Ishikawa (cell line): ENCODE results near the gene VTN.

ENCODE experiments used
- CEBPB ChIP-seq: IDR thresholded peaks from 2 replicates; pipeline ENCODE4 v1.6.1; 2012
- EP300 ChIP-seq: IDR thresholded peaks from 2 replicates; pipeline ENCODE4 v1.6.1; 2012; ENCODE audit warnings: borderline replicate concordance
- FOXM1 ChIP-seq: IDR thresholded peaks from 2 replicates; pipeline ENCODE4 v1.6.1; 2012; ENCODE audit warnings: low read depth, borderline replicate concordance
- NFIC ChIP-seq: IDR thresholded peaks from 2 replicates; pipeline ENCODE4 v1.6.1; 2012
- RAD21 ChIP-seq: IDR thresholded peaks from 2 replicates; pipeline ENCODE4 v1.6.1; 2012; ENCODE audit warnings: low read depth
- TAF1 ChIP-seq: IDR thresholded peaks from 2 replicates; pipeline ENCODE4 v1.6.1; 2012; ENCODE audit warnings: low read depth, mild to moderate bottlenecking
- TCF12 ChIP-seq: IDR thresholded peaks from 2 replicates; pipeline ENCODE4 v1.6.1; 2012; ENCODE audit warnings: low read depth
- TEAD4 ChIP-seq: IDR thresholded peaks from 2 replicates; pipeline ENCODE4 v1.6.1; 2012
- USF1 ChIP-seq: IDR thresholded peaks from 2 replicates; pipeline ENCODE4 v1.6.1; 2012
- YY1 ChIP-seq: IDR thresholded peaks from 2 replicates; pipeline ENCODE4 v1.6.1; 2012; ENCODE audit warnings: low read depth
- ZBTB7A ChIP-seq: IDR thresholded peaks from 2 replicates; pipeline ENCODE4 v1.6.1; 2012; ENCODE audit warnings: low read depth
- TF ChIP-seq, protein P1 (sequence below): IDR thresholded peaks from 2 replicates; pipeline ENCODE4 v1.6.1; 2012; ENCODE audit warnings: low read depth, mild to moderate bottlenecking
- TF ChIP-seq, protein P2 (sequence below): IDR thresholded peaks from 2 replicates; pipeline ENCODE4 v1.6.1; 2012

- TF ChIP-seq TAF1 (no peak), TCF12 (no peak), EP300 (no peak), TEAD4 (no peak), RAD21 (no peak), NFIC (no peak), CEBPB (no peak), FOXM1 (no peak), ZBTB7A (no peak), YY1 (no peak), USF1 (no peak)
- TF ChIP-seq, protein P1, sequence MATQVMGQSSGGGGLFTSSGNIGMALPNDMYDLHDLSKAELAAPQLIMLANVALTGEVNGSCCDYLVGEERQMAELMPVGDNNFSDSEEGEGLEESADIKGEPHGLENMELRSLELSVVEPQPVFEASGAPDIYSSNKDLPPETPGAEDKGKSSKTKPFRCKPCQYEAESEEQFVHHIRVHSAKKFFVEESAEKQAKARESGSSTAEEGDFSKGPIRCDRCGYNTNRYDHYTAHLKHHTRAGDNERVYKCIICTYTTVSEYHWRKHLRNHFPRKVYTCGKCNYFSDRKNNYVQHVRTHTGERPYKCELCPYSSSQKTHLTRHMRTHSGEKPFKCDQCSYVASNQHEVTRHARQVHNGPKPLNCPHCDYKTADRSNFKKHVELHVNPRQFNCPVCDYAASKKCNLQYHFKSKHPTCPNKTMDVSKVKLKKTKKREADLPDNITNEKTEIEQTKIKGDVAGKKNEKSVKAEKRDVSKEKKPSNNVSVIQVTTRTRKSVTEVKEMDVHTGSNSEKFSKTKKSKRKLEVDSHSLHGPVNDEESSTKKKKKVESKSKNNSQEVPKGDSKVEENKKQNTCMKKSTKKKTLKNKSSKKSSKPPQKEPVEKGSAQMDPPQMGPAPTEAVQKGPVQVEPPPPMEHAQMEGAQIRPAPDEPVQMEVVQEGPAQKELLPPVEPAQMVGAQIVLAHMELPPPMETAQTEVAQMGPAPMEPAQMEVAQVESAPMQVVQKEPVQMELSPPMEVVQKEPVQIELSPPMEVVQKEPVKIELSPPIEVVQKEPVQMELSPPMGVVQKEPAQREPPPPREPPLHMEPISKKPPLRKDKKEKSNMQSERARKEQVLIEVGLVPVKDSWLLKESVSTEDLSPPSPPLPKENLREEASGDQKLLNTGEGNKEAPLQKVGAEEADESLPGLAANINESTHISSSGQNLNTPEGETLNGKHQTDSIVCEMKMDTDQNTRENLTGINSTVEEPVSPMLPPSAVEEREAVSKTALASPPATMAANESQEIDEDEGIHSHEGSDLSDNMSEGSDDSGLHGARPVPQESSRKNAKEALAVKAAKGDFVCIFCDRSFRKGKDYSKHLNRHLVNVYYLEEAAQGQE = no peak
- TF ChIP-seq, protein P2, sequence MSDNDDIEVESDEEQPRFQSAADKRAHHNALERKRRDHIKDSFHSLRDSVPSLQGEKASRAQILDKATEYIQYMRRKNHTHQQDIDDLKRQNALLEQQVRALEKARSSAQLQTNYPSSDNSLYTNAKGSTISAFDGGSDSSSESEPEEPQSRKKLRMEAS = no peak
These were observed 27.7 kb upstream of the VTN start for GRCh38 chr17:28397687-28398279.
